Uterus (tissue), 2 donors: Measurements from ENCODE around the gene ACCSL.

Experiments used
- CTCF ChIP-seq, 4 experiments: fragments of 200-600 bp in 2 of 4; fragments of 450-650 bp in 2 of 4; sonication (generic) in 2 of 4; IDR thresholded peaks; one replicate each; pipeline ENCODE4 v1.5.1; 2016 to 2019; ENCODE audit warnings: antibody characterized with exemption in 4 of 4, mild to moderate bottlenecking in 2 of 4, moderate library complexity in 1 of 4
- POLR2A ChIP-seq, 2 donors: fragments of 450-650 bp; IDR thresholded peaks; one replicate each; pipeline ENCODE4 v1.6.1; 2016; ENCODE audit warnings: antibody characterized with exemption in 2 of 2, mild to moderate bottlenecking in 1 of 2, moderate library complexity in 1 of 2

- peak; percentile 71 to 85 (median 78) for TF ChIP-seq CTCF (IDR thresholded peaks at IDR 0.05)
- TF ChIP-seq POLR2A (IDR thresholded peaks at IDR 0.05) = no peak
Observed at GRCh38 chr11:44094260-44094868, 46.6 kb downstream of the ACCSL start.
